OCI-LY7 (cell line): ENCODE measurements around the gene C4orf51. TPM values are rescaled to one million over a fixed set of nuclear protein-coding genes. Genes with fewer than 3 reads are reported as not detected.

Experiments
- BruUV-seq: library from RNA; stranded (reverse); fragments of 400-500 nt; replicated peaks from 2 replicates; lab custom pipeline; 2021; lab: Mats Ljungman, UMichigan
- CTCF ChIA-PET: fragments of 300-600 bp; sonication (Branson Sonifier 250); formaldehyde crosslinking; loops from one replicate; lab custom pipeline; 2022; ENCODE audit warnings: antibody characterized with exemption; ENCODE audit not compliant: unreplicated experiment; lab: Charles Lee
- POLR2A ChIA-PET: fragments of 300-600 bp; sonication (Branson Sonifier 250); formaldehyde crosslinking; loops from one replicate; lab custom pipeline; 2022; ENCODE audit warnings: antibody characterized with exemption; lab: Charles Lee
- DNase-seq: peaks from one replicate; pipeline ENCODE4 v3.0.0-alpha.2; 2015; ENCODE audit warnings: low spot score
- H2AFZ ChIP-seq: fragments of 200-600 bp; sonication (generic), shearing (Covaris generic); 2 replicates; pipeline ENCODE4 v1.6.1; 2014; ENCODE audit warnings: mild to moderate bottlenecking, antibody characterized with exemption, low read length, moderate library complexity
- H3K27ac ChIP-seq: fragments of 200-600 bp; sonication (generic); 2 replicates; pipeline ENCODE4 v1.5.1; 2014; ENCODE audit warnings: mixed run types, low read depth, mild to moderate bottlenecking, moderate library complexity, low read length, inconsistent platforms; ENCODE audit not compliant: poor library complexity, severe bottlenecking
- H3K36me3 ChIP-seq: fragments of 200-600 bp; sonication (generic); 2 replicates; pipeline ENCODE4 v1.6.1; 2014; ENCODE audit warnings: mild to moderate bottlenecking, antibody characterized with exemption, low read length, moderate library complexity, mixed read lengths; ENCODE audit not compliant: insufficient read depth
- H3K4me1 ChIP-seq: fragments of 200-600 bp; sonication (generic); 2 replicates; pipeline ENCODE4 v1.5.1; 2014; ENCODE audit warnings: mild to moderate bottlenecking, low read length; ENCODE audit not compliant: insufficient read depth, poor library complexity, severe bottlenecking
- H3K4me2 ChIP-seq: fragments of 200-600 bp; sonication (generic); 2 replicates; pipeline ENCODE4 v1.6.1; 2014; ENCODE audit warnings: mild to moderate bottlenecking, low read length
- H3K4me3 ChIP-seq: fragments of 200-600 bp; sonication (generic); 2 replicates; pipeline ENCODE4 v1.5.1; 2014; ENCODE audit warnings: mild to moderate bottlenecking, low read depth, low read length; ENCODE audit not compliant: poor library complexity, severe bottlenecking
- H3K79me2 ChIP-seq: fragments of 200-600 bp; sonication (generic); 2 replicates; pipeline ENCODE4 v1.6.1; 2016; ENCODE audit warnings: low read depth, mild to moderate bottlenecking, low read length, moderate library complexity, mixed read lengths; ENCODE audit not compliant: insufficient read depth
- H3K9me2 ChIP-seq: fragments of 200-600 bp; sonication (generic); 2 replicates; pipeline ENCODE4 v1.6.1; 2016; ENCODE audit warnings: mild to moderate bottlenecking, low read length, mixed read lengths; ENCODE audit not compliant: insufficient read depth
- H3K9me3 ChIP-seq: fragments of 200-600 bp; sonication (generic); 2 replicates; pipeline ENCODE4 v1.6.1; 2014; ENCODE audit warnings: mild to moderate bottlenecking, mixed run types, low read length, mixed read lengths
- H4K20me1 ChIP-seq: fragments of 200-600 bp; sonication (generic); 2 replicates; pipeline ENCODE4 v1.6.1; 2014; ENCODE audit warnings: mild to moderate bottlenecking, antibody characterized with exemption, low read length, moderate library complexity, mixed read lengths; ENCODE audit not compliant: insufficient read depth
- CTCF ChIP-seq: fragments of 200-600 bp; sonication (generic); conservative IDR thresholded peaks from 2 replicates; pipeline ENCODE4 v1.5.1; 2014; ENCODE audit warnings: mild to moderate bottlenecking, antibody characterized with exemption, low read length, moderate library complexity, mixed read lengths
- EZH2phosphoT487 ChIP-seq: fragments of 200-600 bp; sonication (generic); IDR thresholded peaks from 2 replicates; pipeline ENCODE4 v1.6.1; 2018; ENCODE audit warnings: low read depth, borderline replicate concordance, mild to moderate bottlenecking, mixed run types, antibody characterized with exemption, low read length, moderate library complexity, mixed read lengths
- intact Hi-C: fragments of 100-400 bp; cut with micrococcal nuclease; formaldehyde crosslinking; loops from one replicate; pipeline ENCODE4 v1.10.0; 2022; ENCODE audit not compliant: unreplicated experiment
- total RNA-seq, 2 experiments: library from RNA; depleted of rRNA in 1 of 2; stranded (reverse); fragments of >200 nt in 1 of 2; shearing (Covaris generic) in 1 of 2; gene quantifications; 2 replicates each; pipeline ENCODE4 v1.2.3, GENCODE V29; 2014 to 2022

Gene C4orf51
- total RNA-seq, 2 experiments from 2014 or later: not detected

GRCh38 chr4:145760961-145761929 is 81.3 kb downstream of the C4orf51 start:
- Histone ChIP-seq H3K27ac (no peak overlapping the region), H3K9me3 (no peaks in the 10 kb centered on the region), H2AFZ (no peak overlapping the region), H3K9me2 (no peaks in the 10 kb centered on the region), H3K4me3 (no peak overlapping the region), H3K79me2 (no peaks in the 10 kb centered on the region), H3K4me1 (no peaks in the 10 kb centered on the region), H3K36me3 (peaks cover 80% of the 10 kb centered on the region), H3K4me2 (no peak overlapping the region), H4K20me1 (no peaks in the 10 kb centered on the region)
- no TSS peak for BruUV-seq
- no peak for DNase-seq
- intact Hi-C loops: no loop called here
- ChIA-PET POLR2A (no interaction called here), CTCF (no interaction called here)
- TF ChIP-seq CTCF (no peak), EZH2phosphoT487 (no peak)

GRCh38 chr4:145762719-145763118 is 82.8 kb downstream of the C4orf51 start:
- ChIA-PET POLR2A (interaction anchor here (0.6 kb wide), 2 partner anchors 17 to 386 kb away, joined by 4 to 7 read pairs; no protein-coding TSS in a partner anchor), CTCF (no interaction called here)
- intact Hi-C loops: no loop called here
- Histone ChIP-seq H3K27ac (no peak overlapping the region), H3K79me2 (no peaks in the 10 kb centered on the region), H3K9me2 (no peaks in the 10 kb centered on the region), H3K4me1 (no peaks in the 10 kb centered on the region), H2AFZ (no peak overlapping the region), H3K4me2 (no peak overlapping the region), H3K4me3 (no peak overlapping the region), H3K9me3 (no peaks in the 10 kb centered on the region), H4K20me1 (no peaks in the 10 kb centered on the region), H3K36me3 (peaks cover 95% of the 10 kb centered on the region)
- no peak for DNase-seq
- no TSS peak for BruUV-seq
- TF ChIP-seq CTCF (no peak), EZH2phosphoT487 (no peak)

DNA sequence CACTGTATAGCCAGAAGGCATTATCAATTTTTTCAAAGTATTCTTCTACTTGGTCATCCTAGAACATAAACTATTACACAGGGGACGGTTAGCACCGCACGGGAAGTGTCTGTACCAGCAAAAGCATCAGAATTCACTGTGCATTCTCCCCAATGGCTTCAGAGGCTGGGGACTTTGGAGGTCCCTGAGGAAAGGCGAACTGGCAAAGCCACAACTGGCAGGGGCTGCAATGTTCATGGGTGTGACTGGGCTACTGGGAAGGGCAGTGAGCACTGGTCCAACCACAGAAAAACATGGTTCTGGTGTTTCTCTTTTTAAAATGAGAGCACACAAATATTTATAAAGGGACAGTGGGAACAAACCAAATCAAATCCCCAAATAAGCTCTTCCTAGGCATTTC is 83.5 kb downstream of the C4orf51 start:
- ChIA-PET POLR2A (interaction anchor here (0.6 kb wide), 1 partner anchor 385 kb away, joined by 7 read pairs; no protein-coding TSS in a partner anchor), CTCF (no interaction called here)
- H3K27ac ChIP-seq: no peak overlapping the region
- H2AFZ ChIP-seq: no peak overlapping the region
- TF ChIP-seq EZH2phosphoT487 (no peak), CTCF (no peak)
- intact Hi-C loops: no loop called here
- no peak overlapping the region for H3K4me3 ChIP-seq
- no peaks in the 10 kb centered on the region for H3K4me1 ChIP-seq
- no peaks in the 10 kb centered on the region for H3K9me3 ChIP-seq
- H3K4me2 ChIP-seq: no peak overlapping the region
- H4K20me1 ChIP-seq: no peaks in the 10 kb centered on the region
- no peaks in the 10 kb centered on the region for H3K9me2 ChIP-seq
- H3K36me3 ChIP-seq: peaks cover 97% of the 10 kb centered on the region
- BruUV-seq: no TSS peak
- no peak for DNase-seq
- no peaks in the 10 kb centered on the region for H3K79me2 ChIP-seq
